DOHH2 (cell line): ENCODE results near the gene GPANK1.

ENCODE experiments used
- H3F3A ChIP-seq: fragments of 200-600 bp; sonication (generic), shearing (Covaris generic); 2 replicates; pipeline ENCODE4 v1.6.0; 2016; ENCODE audit warnings: antibody characterized with exemption, mild to moderate bottlenecking; ENCODE audit not compliant: control insufficient read depth, insufficient read depth
- H3K27ac ChIP-seq: fragments of 200-600 bp; sonication (generic); 2 replicates; pipeline ENCODE4 v1.5.1; 2014; ENCODE audit warnings: low read depth, mild to moderate bottlenecking, low read length, moderate library complexity
- H3K27me3 ChIP-seq: fragments of 200-600 bp; sonication (generic); 2 replicates; pipeline ENCODE4 v1.6.1; 2014; ENCODE audit warnings: mild to moderate bottlenecking, low read length, mixed read lengths; ENCODE audit not compliant: control insufficient read depth
- H3K36me3 ChIP-seq: fragments of 200-600 bp; sonication (generic); 2 replicates; pipeline ENCODE4 v1.6.1; 2014; ENCODE audit warnings: mild to moderate bottlenecking, low read length, moderate library complexity, mixed read lengths; ENCODE audit not compliant: control insufficient read depth
- H3K4me1 ChIP-seq: fragments of 200-600 bp; sonication (generic); 2 replicates; pipeline ENCODE4 v1.6.1; 2014; ENCODE audit warnings: mild to moderate bottlenecking, low read length, mixed read lengths; ENCODE audit not compliant: control insufficient read depth
- H3K4me2 ChIP-seq: fragments of 200-600 bp; sonication (generic); 2 replicates; pipeline ENCODE4 v1.6.0; 2014; ENCODE audit warnings: mild to moderate bottlenecking, low read length, moderate library complexity
- H3K4me3 ChIP-seq: fragments of 200-600 bp; sonication (generic); 2 replicates; pipeline ENCODE4 v1.5.1; 2014; ENCODE audit warnings: mild to moderate bottlenecking, low read length, mixed read lengths
- H3K79me2 ChIP-seq: fragments of 200-600 bp; sonication (generic); 2 replicates; pipeline ENCODE4 v1.6.1; 2014; ENCODE audit warnings: mild to moderate bottlenecking, low read length, mixed read lengths; ENCODE audit not compliant: control insufficient read depth
- H3K9me2 ChIP-seq: fragments of 200-600 bp; sonication (generic); replicated peaks from 2 replicates; pipeline ENCODE4 v1.6.1; 2014; ENCODE audit warnings: mild to moderate bottlenecking, low read length, mixed read lengths; ENCODE audit not compliant: control insufficient read depth
- H3K9me3 ChIP-seq: fragments of 200-600 bp; sonication (generic); 2 replicates; pipeline ENCODE4 v1.6.1; 2014; ENCODE audit warnings: antibody characterized with exemption, low read length, mixed read lengths; ENCODE audit not compliant: control insufficient read depth, insufficient read depth
- H4K20me1 ChIP-seq: fragments of 200-600 bp; sonication (generic); 2 replicates; pipeline ENCODE4 v1.6.0; 2014; ENCODE audit warnings: low read depth, mild to moderate bottlenecking, antibody characterized with exemption, low read length, moderate library complexity; ENCODE audit not compliant: control insufficient read depth, insufficient read depth
- EZH2phosphoT487 ChIP-seq: fragments of 200-600 bp; sonication (generic); IDR thresholded peaks from 2 replicates; pipeline ENCODE4 v1.6.1; 2017; ENCODE audit warnings: borderline replicate concordance, mild to moderate bottlenecking, antibody characterized with exemption, low read length, moderate library complexity, mixed read lengths
- TF ChIP-seq, protein P1 (sequence below): fragments of 200-600 bp; sonication (generic); IDR thresholded peaks from one replicate; pipeline ENCODE4 v1.5.1; 2014; ENCODE audit warnings: antibody characterized with exemption, mild to moderate bottlenecking, low read depth, low read length; ENCODE audit not compliant: poor library complexity, severe bottlenecking

The GPANK1 gene

DNA sequence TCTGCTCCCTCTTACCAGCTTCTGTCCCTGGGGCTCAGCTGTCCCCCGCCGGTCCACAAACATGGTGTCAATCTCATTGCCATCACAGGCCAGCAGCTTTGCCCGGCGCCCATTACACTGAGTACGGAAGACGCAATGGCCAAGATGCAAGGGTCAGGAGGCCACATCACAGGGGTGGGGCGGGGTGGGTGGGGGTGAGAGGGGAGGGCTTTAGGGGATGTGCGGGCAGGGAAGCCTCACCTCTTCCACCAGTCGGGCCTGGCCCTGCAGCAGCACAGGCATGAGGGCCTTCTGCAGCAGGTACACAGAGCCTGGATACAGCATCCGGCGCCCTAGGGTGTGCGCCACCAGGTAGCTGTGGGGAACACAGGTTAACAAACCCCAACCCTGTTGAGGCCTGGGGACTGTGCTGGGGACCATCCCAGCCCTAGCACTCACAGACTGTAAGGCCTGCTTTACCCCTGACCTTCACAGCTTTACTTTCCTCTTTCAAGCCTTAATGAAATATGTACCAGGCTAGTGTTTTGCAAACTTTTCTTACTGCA, 26.8 kb upstream of the GPANK1 start:
- H3K9me3 ChIP-seq = no peaks in the 10 kb centered on the region
- H4K20me1 ChIP-seq = no peaks in the 10 kb centered on the region
- H3K4me2 ChIP-seq = no peak overlapping the region
- H3K27ac ChIP-seq = no peak overlapping the region
- H3K79me2 ChIP-seq = no peaks in the 10 kb centered on the region
- H3K36me3 ChIP-seq = peaks cover 60% of the 10 kb centered on the region
- H3K27me3 ChIP-seq = no peaks in the 10 kb centered on the region
- no peaks in the 10 kb centered on the region; the same call in 1 of the 2 replicates for H3F3A ChIP-seq
- H3K4me3 ChIP-seq = no peak overlapping the region
- peaks cover 15% of the 10 kb centered on the region for H3K4me1 ChIP-seq
- TF ChIP-seq, protein P1, sequence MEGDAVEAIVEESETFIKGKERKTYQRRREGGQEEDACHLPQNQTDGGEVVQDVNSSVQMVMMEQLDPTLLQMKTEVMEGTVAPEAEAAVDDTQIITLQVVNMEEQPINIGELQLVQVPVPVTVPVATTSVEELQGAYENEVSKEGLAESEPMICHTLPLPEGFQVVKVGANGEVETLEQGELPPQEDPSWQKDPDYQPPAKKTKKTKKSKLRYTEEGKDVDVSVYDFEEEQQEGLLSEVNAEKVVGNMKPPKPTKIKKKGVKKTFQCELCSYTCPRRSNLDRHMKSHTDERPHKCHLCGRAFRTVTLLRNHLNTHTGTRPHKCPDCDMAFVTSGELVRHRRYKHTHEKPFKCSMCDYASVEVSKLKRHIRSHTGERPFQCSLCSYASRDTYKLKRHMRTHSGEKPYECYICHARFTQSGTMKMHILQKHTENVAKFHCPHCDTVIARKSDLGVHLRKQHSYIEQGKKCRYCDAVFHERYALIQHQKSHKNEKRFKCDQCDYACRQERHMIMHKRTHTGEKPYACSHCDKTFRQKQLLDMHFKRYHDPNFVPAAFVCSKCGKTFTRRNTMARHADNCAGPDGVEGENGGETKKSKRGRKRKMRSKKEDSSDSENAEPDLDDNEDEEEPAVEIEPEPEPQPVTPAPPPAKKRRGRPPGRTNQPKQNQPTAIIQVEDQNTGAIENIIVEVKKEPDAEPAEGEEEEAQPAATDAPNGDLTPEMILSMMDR = no peak
- TF ChIP-seq EZH2phosphoT487 = no peak
- no peaks in the 10 kb centered on the region for H3K9me2 ChIP-seq

DNA sequence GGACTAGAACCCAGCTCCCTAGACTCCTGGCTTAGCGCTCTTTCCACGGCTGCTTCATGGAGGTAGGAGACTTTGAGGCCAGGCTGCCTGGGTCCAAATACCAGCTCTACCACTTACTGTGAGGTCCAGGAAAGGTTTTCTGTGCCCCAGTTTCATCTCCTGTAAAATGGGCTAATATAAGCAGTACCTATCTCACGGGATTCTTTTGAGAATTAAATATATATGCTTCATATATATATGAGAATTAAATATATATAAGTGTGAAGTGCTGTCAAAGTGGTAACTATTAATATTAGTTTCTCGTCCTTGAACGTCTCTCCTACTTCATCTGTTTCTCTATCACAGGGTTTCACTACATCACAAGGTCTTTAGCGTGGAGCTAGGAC, 26.3 kb upstream of the GPANK1 start:
- H3K27me3 ChIP-seq = no peaks in the 10 kb centered on the region
- no peaks in the 10 kb centered on the region for H3K79me2 ChIP-seq
- no peaks in the 10 kb centered on the region for H4K20me1 ChIP-seq
- H3K27ac ChIP-seq = no peak overlapping the region
- no peaks in the 10 kb centered on the region for H3K9me2 ChIP-seq
- no peak overlapping the region for H3K4me3 ChIP-seq
- no peaks in the 10 kb centered on the region for H3K9me3 ChIP-seq
- no peak for TF ChIP-seq EZH2phosphoT487
- TF ChIP-seq, protein P1 = no peak
- peaks cover 15% of the 10 kb centered on the region for H3K4me1 ChIP-seq
- no peak overlapping the region for H3K4me2 ChIP-seq
- H3F3A ChIP-seq = no peaks in the 10 kb centered on the region; the same call in 1 of the 2 replicates
- peaks cover 60% of the 10 kb centered on the region for H3K36me3 ChIP-seq

DNA sequence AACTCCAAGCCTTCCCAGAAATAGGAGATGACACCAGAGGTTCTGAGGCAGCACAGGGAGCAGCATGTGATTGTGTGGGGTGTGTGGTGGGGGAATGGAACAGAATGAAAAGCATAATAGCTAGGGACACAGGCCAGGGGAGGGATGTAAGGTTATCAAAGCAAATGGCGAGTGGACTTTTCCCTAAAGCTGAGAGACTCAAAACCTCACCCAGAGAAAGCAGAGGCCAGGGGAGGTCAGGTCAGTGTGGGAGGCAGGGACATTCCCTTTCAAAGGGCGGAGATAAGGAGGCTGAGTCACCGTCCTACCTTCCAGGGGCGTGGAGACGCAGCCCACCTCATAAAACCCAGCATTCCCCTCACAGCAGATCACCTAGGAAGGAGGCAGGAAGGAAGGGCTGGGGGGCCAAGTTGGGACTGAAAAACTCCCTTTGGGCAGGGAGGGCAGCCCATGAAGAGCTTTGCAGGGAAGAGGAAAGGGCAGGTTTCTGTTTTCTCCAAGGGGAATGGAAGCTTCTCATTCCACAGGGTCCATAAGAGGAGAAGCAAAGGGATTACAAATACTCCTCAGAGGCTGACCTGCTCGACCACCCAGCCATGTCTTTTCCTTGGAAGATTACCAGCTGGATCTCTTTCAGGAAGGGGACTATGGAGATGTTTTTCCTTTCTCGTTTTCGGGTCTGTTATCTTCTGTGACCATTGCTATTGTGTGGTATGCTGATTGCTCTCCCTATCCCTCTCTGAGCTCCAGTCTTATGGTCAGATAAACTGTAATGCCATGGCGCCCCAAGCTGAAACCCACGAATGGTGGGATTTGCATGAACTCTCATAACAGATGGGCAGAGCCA, 25.7 kb upstream of the GPANK1 start:
- no peaks in the 10 kb centered on the region; the same call in 1 of the 2 replicates for H3F3A ChIP-seq
- peaks cover 60% of the 10 kb centered on the region for H3K36me3 ChIP-seq
- no peaks in the 10 kb centered on the region for H3K27me3 ChIP-seq
- no peaks in the 10 kb centered on the region for H3K9me2 ChIP-seq
- no peaks in the 10 kb centered on the region for H4K20me1 ChIP-seq
- no peak overlapping the region for H3K4me3 ChIP-seq
- peak overlapping the region; percentile 49; the same call in 1 of the 2 replicates for H3K4me2 ChIP-seq
- TF ChIP-seq, protein P1 = no peak
- no peak for TF ChIP-seq EZH2phosphoT487
- no peaks in the 10 kb centered on the region for H3K9me3 ChIP-seq
- H3K27ac ChIP-seq = no peak overlapping the region
- no peaks in the 10 kb centered on the region for H3K79me2 ChIP-seq
- H3K4me1 ChIP-seq = peaks cover 15% of the 10 kb centered on the region
